ENCODE data around the gene DLG2.

DNA sequence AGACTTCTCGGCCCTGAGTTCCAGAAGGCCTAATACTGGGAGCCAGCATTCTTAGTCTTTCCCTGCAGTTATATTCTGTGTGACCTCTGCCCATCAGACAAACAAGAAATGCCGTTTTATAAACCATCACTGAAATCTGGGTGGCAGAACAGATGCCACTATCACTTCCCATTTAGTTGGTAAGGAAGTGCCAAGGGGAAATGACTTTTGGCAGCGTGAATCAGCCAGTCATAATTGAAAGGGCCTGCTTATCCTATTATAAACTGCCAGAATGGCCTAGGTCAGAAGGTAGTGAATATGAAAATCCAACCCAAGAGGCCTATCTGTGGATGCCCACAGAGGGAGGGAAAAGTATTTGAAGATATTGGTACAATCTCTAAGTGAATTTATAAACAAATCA lies 1694.1 kb downstream of the DLG2 start:
- TF ChIP-seq, protein P1, sequence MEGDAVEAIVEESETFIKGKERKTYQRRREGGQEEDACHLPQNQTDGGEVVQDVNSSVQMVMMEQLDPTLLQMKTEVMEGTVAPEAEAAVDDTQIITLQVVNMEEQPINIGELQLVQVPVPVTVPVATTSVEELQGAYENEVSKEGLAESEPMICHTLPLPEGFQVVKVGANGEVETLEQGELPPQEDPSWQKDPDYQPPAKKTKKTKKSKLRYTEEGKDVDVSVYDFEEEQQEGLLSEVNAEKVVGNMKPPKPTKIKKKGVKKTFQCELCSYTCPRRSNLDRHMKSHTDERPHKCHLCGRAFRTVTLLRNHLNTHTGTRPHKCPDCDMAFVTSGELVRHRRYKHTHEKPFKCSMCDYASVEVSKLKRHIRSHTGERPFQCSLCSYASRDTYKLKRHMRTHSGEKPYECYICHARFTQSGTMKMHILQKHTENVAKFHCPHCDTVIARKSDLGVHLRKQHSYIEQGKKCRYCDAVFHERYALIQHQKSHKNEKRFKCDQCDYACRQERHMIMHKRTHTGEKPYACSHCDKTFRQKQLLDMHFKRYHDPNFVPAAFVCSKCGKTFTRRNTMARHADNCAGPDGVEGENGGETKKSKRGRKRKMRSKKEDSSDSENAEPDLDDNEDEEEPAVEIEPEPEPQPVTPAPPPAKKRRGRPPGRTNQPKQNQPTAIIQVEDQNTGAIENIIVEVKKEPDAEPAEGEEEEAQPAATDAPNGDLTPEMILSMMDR (IDR thresholded peaks at IDR 0.05): no peak
- no peak for TF ChIP-seq POLR2A (IDR thresholded peaks at IDR 0.05)

Data from uterus (tissue), 2 donors.